Retina (tissue), 1 donor: ENCODE measurements around the gene RBL1.
"Not testable (repeated sequence)": the region's sequence is repeated elsewhere in the genome, so short reads cannot be mapped to it uniquely, and the experiment has no call there.

ENCODE experiments used
- DNase-seq: peaks from one replicate; pipeline ENCODE4 v3.0.0-alpha.2; 2016

RBL1 gene

GRCh38 chr20:37072293-37073196 lies 23.3 kb downstream of the RBL1 start:
- DNase-seq: no peak

- no peak for DNase-seq
Measured at GRCh38 chr20:37071481-37071911, 24.3 kb downstream of the RBL1 start.

- not testable (repeated sequence) for DNase-seq
Measured at GRCh38 chr20:37069563-37069962, 26.2 kb downstream of the RBL1 start.

- DNase-seq: no peak
Measured at GRCh38 chr20:37066168-37066567, 29.6 kb downstream of the RBL1 start.

- no peak for DNase-seq
Measured at GRCh38 chr20:37055276-37055675, 40.5 kb downstream of the RBL1 start.

GRCh38 chr20:37053230-37053950 lies 42.4 kb downstream of the RBL1 start:
- no peak for DNase-seq

GRCh38 chr20:37042986-37043972 lies 52.5 kb downstream of the RBL1 start:
- DNase-seq: no peak

- DNase-seq: not testable (repeated sequence)
Measured at GRCh38 chr20:37039366-37039765, 56.4 kb downstream of the RBL1 start.

- DNase-seq: no peak
Measured at GRCh38 chr20:37032077-37032476, 63.7 kb downstream of the RBL1 start.

GRCh38 chr20:37020636-37021035 lies 75.2 kb downstream of the RBL1 start:
- DNase-seq: no peak

- not testable (repeated sequence) for DNase-seq
Measured at GRCh38 chr20:37012631-37013030, 83.2 kb downstream of the RBL1 start.

GRCh38 chr20:37011858-37012257 lies 83.9 kb downstream of the RBL1 start:
- DNase-seq: not testable (repeated sequence)

- no peak for DNase-seq
Measured at GRCh38 chr20:37011147-37011546, 84.7 kb downstream of the RBL1 start.

- no peak for DNase-seq
Measured at GRCh38 chr20:37007898-37008649, 87.7 kb downstream of the RBL1 start.

- not testable (repeated sequence) for DNase-seq
Measured at GRCh38 chr20:37005062-37005942, 90.5 kb downstream of the RBL1 start.

- DNase-seq: not testable (repeated sequence)
Measured at GRCh38 chr20:37001634-37002033, 94.2 kb downstream of the RBL1 start.

GRCh38 chr20:37000171-37000570 lies 95.6 kb downstream of the RBL1 start:
- not testable (repeated sequence) for DNase-seq

GRCh38 chr20:36998652-36999051 lies 97.1 kb downstream of the RBL1 start:
- DNase-seq: no peak

GRCh38 chr20:36997121-36997520 lies 98.7 kb downstream of the RBL1 start:
- no peak for DNase-seq

- DNase-seq: not testable (repeated sequence)
Measured at GRCh38 chr20:36994221-36994620, 101.6 kb downstream of the RBL1 start.
